GM23248 (cell line): ENCODE data around the gene KIF16B.

Experiments used
- EZH2 ChIP-seq: fragments of 200-600 bp; sonication (generic); IDR thresholded peaks from 2 replicates; pipeline ENCODE4 v1.6.1; 2018; ENCODE audit warnings: antibody characterized with exemption, mild to moderate bottlenecking; ENCODE audit not compliant: insufficient read depth, poor library complexity, severe bottlenecking
- EZH2phosphoT487 ChIP-seq: fragments of 200-600 bp; sonication (generic); IDR thresholded peaks from 2 replicates; pipeline ENCODE4 v1.6.1; 2018; ENCODE audit warnings: antibody characterized with exemption, moderate library complexity, mild to moderate bottlenecking, low read depth; ENCODE audit not compliant: insufficient read depth

DNA sequence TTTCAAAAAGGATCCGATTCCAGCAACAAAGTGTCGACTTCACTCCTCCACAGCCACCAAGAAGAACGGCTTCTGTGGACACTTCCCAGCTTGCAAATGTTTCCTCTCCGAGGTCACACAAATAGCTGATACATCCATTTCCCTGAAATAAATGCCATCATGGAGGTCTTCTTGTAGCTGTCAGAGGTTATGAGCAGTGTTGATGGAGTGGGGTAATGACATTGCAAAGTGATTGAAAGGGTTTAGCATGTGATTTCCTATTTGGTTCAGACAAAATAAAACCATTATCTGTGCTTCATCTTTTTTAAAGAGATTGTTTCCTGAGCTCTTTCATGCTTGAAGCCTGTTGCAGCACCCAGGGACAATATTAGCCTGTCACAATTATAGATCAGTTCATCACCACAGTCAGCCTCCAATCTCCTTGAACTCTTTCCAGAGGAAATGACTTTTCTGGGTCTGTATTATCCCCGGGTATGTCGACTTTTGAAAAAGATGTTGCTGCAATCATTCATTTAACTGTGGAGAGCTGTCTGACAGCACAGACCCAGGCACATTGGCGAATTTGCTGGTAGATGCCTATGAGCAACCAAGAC is 16.9 kb upstream of the KIF16B start:
- TF ChIP-seq EZH2 = no peak
- TF ChIP-seq EZH2phosphoT487 = no peak
